Measurements from ENCODE around the gene VAPA.

VAPA gene, protein sequence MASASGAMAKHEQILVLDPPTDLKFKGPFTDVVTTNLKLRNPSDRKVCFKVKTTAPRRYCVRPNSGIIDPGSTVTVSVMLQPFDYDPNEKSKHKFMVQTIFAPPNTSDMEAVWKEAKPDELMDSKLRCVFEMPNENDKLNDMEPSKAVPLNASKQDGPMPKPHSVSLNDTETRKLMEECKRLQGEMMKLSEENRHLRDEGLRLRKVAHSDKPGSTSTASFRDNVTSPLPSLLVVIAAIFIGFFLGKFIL

GRCh38 chr18:9913526-9914333, at the start of gene VAPA:
Gene VAPA, plus strand, starts transcription at chr18:9914016. Its CDS starts 241 bp downstream, at chr18:9914257.
- peak; percentile 89 for DNase-seq

- no peak for DNase-seq
These were observed 47.9 kb upstream of the VAPA start for GRCh38 chr18:9865764-9866490.

DNA sequence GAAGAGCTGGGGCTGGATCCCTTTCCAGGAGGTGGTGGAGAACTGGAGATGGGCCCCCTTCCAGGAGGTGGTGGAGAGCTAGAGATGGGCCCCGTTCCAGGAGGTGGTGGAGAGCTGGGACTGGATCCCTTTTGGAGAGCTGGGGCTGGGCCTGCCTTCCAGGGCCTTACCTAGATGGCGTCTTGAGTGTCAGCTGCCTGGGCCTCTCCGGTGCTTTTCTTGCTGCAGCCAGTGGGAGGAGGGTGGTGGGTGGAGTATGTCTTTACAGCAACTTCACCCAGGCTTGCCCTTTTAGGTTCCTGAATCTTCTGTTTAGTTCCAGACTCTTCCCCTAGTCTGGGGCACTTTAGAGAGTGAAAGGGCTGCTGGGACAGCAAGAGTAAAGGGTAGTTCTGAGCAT, 47.2 kb upstream of the VAPA start:
- DNase-seq = no peak

DNA sequence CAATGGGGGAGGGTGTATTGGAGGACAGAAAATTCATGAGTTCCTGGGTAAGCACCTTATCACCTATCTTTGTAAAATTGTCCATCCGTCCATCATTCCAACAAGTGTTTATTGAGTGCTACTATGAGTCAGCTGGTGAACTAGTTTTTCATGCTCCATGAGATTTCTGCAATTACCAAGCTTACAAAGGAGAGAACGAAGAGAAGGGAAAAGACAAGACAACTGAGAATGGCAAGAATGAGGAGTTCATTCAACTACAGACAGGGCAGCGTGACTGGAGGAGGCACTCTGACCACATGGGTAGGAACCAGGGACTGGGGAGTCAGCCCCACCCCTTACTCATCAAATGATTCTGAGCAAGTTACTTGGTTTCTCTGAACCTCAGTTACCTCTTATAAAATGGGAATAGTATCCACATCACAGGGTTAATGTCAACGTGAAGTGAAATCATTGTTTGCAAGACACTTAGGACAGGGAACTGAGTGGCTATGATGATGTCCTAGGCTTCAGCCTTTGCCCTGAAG, 46.7 kb upstream of the VAPA start:
- no peak for DNase-seq

DNA sequence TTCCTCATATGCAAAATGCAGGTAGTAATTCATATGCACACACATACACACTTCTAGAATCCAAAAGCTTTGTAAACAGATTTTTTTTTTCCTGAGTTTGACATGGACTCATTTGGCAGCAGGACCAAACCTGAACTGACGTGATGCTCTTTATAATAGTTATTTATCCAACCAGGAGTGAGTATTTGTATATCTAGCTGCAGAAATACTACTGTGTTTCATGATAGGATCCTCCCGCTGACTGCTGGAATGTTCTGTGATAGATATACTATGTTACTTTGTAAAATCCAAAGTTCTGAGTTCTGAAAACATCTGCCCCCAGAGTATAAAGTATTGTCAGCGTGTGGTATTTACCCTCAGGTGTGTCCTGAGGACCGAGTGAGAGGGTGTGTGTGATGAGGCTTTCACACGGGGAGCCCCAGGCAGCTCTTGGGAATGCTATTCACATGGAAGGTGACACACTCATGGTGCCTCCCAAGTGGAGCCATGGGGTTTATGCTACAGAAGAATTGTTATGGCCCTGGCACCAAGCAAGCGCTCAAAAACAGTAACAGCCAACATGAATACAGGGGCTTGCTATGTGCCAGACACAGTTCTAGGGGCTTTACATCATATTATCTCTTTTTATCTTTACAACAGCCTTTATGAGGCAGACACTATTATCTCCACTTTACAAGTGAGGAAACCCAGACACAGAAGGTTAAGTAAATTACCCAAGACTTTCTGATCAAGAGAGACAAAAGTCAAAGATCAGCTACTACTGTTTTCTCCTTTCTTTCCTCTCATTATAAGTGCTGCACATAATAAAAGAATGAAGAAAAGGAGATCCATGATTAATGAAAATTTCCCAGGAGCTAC, 44.7 kb upstream of the VAPA start:
- DNase-seq = no peak

DNA sequence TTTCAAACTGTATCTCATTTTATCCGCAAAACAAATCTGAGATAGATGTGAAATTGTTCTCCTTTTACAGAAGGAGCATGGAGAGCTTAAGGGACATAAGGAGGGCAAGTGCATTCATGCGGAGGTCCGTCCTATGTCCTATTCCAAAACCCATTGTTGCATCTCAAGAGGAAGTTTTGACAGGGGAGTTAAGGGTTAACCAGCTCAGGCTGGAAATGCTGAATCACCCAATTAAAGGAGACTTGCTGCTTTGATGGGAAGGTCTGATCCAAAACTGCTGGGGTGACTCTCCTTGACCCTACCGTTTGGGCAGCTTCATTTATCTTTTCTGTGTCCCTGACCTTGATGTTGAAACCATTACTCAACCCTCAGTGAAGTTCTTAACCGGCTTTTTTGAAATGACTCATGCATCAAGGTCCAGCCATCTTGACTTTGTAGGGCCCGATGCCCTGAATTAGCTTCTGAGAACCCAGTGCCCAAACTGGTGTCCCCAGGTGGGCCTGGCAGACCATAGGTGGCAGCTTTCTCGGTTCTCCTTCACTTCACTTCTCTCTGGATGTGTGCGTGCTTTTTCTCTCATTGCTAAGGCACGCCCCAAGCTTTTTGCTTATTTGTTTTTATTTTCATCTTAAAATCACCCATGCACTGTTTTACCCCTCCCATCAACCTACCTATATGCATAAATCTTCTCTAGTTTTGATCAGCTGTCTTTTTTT, 43.9 kb upstream of the VAPA start:
- DNase-seq = no peak

GRCh38 chr18:9870431-9871008, 43.3 kb upstream of the VAPA start:
- no peak for DNase-seq

DNA sequence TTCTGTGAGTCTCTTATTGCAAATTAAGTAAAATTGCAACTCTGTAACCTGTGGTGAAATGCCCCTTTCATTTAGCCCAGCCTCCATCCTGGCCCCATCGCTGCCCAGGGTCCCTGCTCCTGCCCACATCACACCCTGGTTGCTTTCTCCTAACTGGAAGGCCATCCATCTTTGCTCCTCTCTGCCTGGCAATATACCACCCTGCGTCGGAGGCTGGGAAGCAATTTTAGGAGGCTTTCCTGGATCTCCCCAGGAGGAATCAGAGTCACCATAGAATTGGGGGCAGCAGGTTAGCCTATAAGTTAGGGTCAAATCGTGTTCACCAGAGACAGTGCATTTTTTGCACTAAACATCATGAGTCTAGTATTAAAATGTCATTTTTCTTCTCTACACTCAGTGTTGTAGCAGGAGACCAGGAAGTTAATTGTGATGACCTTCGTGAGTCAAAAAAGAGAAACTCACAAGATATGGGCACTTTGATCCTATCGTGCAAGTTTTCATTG, 42.5 kb upstream of the VAPA start:
- DNase-seq = no peak

DNA sequence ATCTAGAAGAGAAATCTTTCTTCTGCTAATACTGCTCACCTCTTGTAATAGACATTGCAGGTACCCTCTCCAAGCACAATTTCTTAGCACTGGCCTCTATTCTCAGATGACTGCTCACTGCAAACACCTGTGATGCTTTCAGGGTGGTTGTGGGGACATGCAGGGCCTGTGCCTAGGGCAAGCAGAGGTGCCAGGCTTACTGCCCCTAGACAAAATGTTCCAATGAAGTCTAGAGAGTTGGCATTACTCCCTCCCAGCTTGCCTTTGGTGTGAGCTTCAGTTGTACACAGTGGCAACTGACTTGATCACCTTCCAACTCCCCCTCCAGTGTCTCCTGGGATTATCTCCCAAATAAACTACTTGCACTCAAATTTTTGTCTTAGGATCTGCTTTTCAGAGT, 41.0 kb upstream of the VAPA start:
- no peak for DNase-seq

DNA sequence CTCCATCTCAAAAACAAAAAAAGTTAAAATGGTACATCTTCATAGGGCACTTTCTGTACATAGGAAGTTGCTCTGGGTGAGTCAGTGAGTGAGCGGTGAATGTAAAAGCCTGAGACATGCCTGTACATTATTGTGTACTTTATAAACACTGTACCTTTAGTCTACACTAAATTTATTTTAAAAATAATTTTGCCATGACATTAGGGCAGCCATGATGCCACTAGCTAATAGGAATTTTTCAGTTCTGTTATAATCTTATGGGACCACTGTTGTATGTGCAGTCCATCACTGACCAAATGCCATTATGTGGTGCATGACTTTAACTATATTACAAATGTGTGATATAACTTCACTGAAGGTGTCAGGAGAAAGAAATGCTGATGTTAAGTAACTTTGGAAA, 39.1 kb upstream of the VAPA start:
- no peak for DNase-seq

DNA sequence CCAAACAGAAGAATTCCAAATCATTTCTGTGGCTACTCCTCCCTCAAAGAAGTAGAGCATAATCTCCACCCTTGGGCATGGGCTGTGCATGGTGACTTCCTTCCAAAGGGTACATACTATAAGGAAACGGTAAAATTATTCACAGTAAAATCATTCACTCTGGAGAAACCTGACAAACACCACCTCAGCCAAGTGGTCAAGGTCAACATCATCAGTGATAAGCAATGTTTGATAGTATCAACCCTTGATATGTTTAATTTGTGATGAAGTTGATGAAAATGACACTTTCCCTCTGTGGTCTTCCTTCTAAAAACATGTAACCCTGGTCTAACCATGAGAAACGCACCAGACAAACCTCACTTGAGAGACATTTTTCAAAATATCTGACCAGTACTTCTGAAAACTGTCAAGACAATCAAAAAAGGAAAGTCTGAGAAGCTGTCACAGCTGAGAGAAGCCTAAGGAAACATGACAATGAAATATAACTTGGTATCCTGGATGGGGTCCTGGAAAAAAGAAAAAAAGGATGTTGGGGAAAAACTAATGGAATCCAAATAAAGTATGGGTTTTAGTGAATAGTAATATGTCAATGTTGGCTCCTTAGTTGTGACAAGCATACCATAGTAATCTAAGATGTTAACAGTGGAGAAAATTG, 37.5 kb upstream of the VAPA start:
- DNase-seq = no peak

GRCh38 chr18:9876867-9877654, 36.8 kb upstream of the VAPA start:
- peak; percentile 37 for DNase-seq

DNA sequence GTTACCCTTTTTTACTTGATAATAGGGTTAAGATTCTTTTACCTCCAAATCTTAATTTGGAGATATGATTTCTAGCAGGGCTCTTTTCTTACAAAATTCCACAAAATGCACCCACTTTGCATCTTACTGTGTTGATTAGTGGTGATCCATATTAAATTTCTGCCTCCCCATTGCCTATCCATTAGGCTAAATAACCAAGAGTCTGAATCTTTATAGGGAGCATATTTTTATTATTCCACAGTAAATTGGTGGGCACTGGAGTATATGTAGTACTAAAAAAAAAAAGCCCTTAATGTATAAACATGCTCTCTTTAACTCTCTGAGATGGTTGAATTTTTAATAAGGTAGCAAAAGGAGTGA, 36.2 kb upstream of the VAPA start:
- DNase-seq = no peak

DNA sequence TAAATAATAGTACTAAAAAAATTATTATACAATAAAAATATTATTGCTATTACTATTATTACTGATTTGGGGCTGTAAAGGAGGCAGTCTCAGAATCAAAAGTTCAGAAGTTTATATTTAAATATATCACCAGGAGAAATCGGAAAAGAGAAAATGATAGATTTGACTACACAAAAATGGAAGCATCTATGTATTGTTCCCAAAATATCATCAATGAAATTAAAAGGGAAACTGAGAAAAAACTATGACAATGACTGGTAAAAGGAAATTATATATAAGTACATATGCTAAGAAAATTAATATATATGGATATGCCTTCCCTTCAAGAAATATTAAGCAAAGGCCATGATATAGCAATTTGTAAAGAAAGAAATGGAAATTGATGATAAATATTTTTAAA, 35.7 kb upstream of the VAPA start:
- no peak for DNase-seq

DNA sequence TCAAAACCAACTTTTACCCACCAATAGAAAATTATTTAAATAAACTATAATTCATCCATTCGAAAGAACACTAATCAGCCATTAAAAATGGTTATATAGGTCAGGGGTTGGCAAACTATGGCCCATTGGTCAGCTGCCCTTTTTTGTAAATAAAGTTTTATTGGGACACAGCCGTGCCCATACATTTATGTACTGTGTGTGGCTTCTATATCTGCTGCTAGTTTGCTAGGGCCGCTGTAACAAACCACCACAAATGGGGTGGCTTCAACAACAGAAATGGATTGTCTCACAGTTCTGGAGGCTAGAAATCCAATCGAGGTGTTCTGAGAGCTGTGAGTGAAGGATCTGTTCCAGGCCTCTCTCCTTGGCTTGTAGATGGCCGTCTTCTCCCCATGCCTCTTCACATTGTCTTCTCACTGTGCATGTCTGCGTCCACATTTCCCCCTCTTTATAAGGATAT, 35.0 kb upstream of the VAPA start:
- no peak for DNase-seq

GRCh38 chr18:9884090-9884489, 29.7 kb upstream of the VAPA start:
- DNase-seq = no peak

- DNase-seq = no peak
These were observed 29.2 kb upstream of the VAPA start for GRCh38 chr18:9884532-9885140.

GRCh38 chr18:9885170-9886004, 28.4 kb upstream of the VAPA start, which contains the start of gene TXNDC2:
Gene TXNDC2, plus strand, starts transcription at chr18:9885973. Its CDS starts 708 bp downstream, at chr18:9886681.
- no peak for DNase-seq

All from T1000 (cell line).